IMR-90 (cell line): ENCODE measurements around the gene AHNAK2. TPM values are rescaled to one million over a fixed set of nuclear protein-coding genes. Genes with fewer than 3 reads are reported as not detected.

Experiments used
- ATAC-seq: fragments of 200-7000 bp; cut with Tn5 transposase; 2 replicates; pipeline ENCODE4 v1.9.1; 2020; ENCODE audit warnings: low read depth, mild to moderate bottlenecking, moderate library complexity
- BruUV-seq: library from RNA; stranded (reverse); fragments of 400-500 nt; replicated peaks from 2 replicates; lab custom pipeline; 2021; lab: Mats Ljungman, UMichigan
- CTCF ChIA-PET: fragments of 300-600 bp; formaldehyde crosslinking; extraction: SDS; loops from one replicate; lab custom pipeline; 2021; ENCODE audit warnings: antibody characterized with exemption; lab: Yijun Ruan, JAX
- POLR2A ChIA-PET: fragments of 300-600 bp; sonication (Branson Sonifier 250); formaldehyde crosslinking; loops from one replicate; lab custom pipeline; 2022; ENCODE audit warnings: antibody characterized with exemption; ENCODE audit not compliant: unreplicated experiment; lab: Charles Lee
- DNase-seq: peaks from one replicate; pipeline ENCODE4 v3.0.0; 2013
- H2AFZ ChIP-seq: replicated peaks from 2 replicates; pipeline ENCODE3; 2013; ENCODE audit warnings: low read length, mild to moderate bottlenecking; ENCODE audit not compliant: poor library complexity
- H2AK5ac ChIP-seq: 2 replicates; pipeline ENCODE4 v1.6.1; 2013; ENCODE audit warnings: low read depth, low read length, inconsistent platforms
- H2AK9ac ChIP-seq: replicated peaks from 2 replicates; pipeline ENCODE3; 2013; ENCODE audit warnings: mild to moderate bottlenecking, low read depth, low read length, moderate library complexity; ENCODE audit not compliant: poor library complexity
- H2BK120ac ChIP-seq: 2 replicates; pipeline ENCODE4 v1.6.1; 2013; ENCODE audit warnings: low read depth, low read length, inconsistent platforms
- H2BK15ac ChIP-seq: 3 replicates; pipeline ENCODE4 v1.6.1; 2013; ENCODE audit warnings: low read depth, low read length, inconsistent platforms
- H2BK20ac ChIP-seq: 2 replicates; pipeline ENCODE4 v1.6.1; 2013; ENCODE audit warnings: low read depth, mild to moderate bottlenecking, inconsistent platforms, low read length, moderate library complexity
- H2BK5ac ChIP-seq: 2 replicates; pipeline ENCODE4 v1.6.1; 2013; ENCODE audit warnings: mild to moderate bottlenecking, low read depth, low read length, inconsistent platforms; ENCODE audit not compliant: poor library complexity, severe bottlenecking
- H3K14ac ChIP-seq: replicated peaks from 2 replicates; pipeline ENCODE4 v1.6.1; 2013; ENCODE audit warnings: low read depth, low read length, inconsistent platforms
- H3K18ac ChIP-seq: 2 replicates; pipeline ENCODE4 v1.6.1; 2013; ENCODE audit warnings: low read depth, low read length, control low read depth
- H3K23ac ChIP-seq: 2 replicates; pipeline ENCODE4 v1.6.1; 2013; ENCODE audit warnings: low read depth, low read length, inconsistent platforms
- H3K27ac ChIP-seq: 2 replicates; pipeline ENCODE4 v1.5.1; 2013; ENCODE audit warnings: mild to moderate bottlenecking, control low read depth, low read length; ENCODE audit not compliant: insufficient read depth
- H3K27me3 ChIP-seq: 2 replicates; pipeline ENCODE4 v1.6.1; 2013; ENCODE audit warnings: low read length; ENCODE audit not compliant: control insufficient read depth, insufficient read depth
- H3K36me3 ChIP-seq: 2 replicates; pipeline ENCODE4 v1.6.1; 2013; ENCODE audit warnings: low read length, mixed read lengths; ENCODE audit not compliant: control insufficient read depth, insufficient read depth
- H3K4ac ChIP-seq: 2 replicates; pipeline ENCODE4 v1.6.1; 2013; ENCODE audit warnings: low read depth, low read length, inconsistent platforms
- H3K4me1 ChIP-seq: 2 replicates; pipeline ENCODE4 v1.6.1; 2013; ENCODE audit warnings: low read length, mixed read lengths; ENCODE audit not compliant: control insufficient read depth, insufficient read depth
- H3K4me2 ChIP-seq: 2 replicates; pipeline ENCODE4 v1.6.1; 2013; ENCODE audit warnings: low read depth, mild to moderate bottlenecking, control low read depth, low read length, moderate library complexity
- H3K4me3 ChIP-seq: 2 replicates; pipeline ENCODE4 v1.5.1; 2013; ENCODE audit warnings: low read depth, mild to moderate bottlenecking, control low read depth, low read length, moderate library complexity; ENCODE audit not compliant: insufficient read depth
- H3K56ac ChIP-seq: 2 replicates; pipeline ENCODE4 v1.6.1; 2013; ENCODE audit warnings: low read length, inconsistent platforms; ENCODE audit not compliant: insufficient read depth; ENCODE audit errors: extremely low read depth
- H3K79me1 ChIP-seq, 2 experiments: 2 replicates each; pipeline ENCODE4 v1.6.1; 2013; ENCODE audit warnings: low read length in 2 of 2, inconsistent platforms in 1 of 2, low read depth in 1 of 2
- H3K9ac ChIP-seq: 2 replicates; pipeline ENCODE4 v1.6.1; 2013; ENCODE audit warnings: low read depth, low read length, control low read depth
- H3K9me1 ChIP-seq: 2 replicates; pipeline ENCODE4 v1.6.1; 2013; ENCODE audit warnings: low read length, inconsistent platforms; ENCODE audit not compliant: insufficient read depth
- H3K9me3 ChIP-seq: 2 replicates; pipeline ENCODE4 v1.6.1; 2013; ENCODE audit warnings: low read length; ENCODE audit not compliant: control insufficient read depth, insufficient read depth
- H4K20me1 ChIP-seq: 2 replicates; pipeline ENCODE4 v1.6.1; 2013; ENCODE audit warnings: low read length, inconsistent platforms; ENCODE audit not compliant: insufficient read depth
- H4K5ac ChIP-seq: 2 replicates; pipeline ENCODE4 v1.6.1; 2013; ENCODE audit warnings: mild to moderate bottlenecking, low read depth, low read length, control low read depth
- H4K8ac ChIP-seq, 2 experiments: 2 replicates each; pipeline ENCODE4 v1.6.1; 2013; ENCODE audit warnings: low read depth in 2 of 2, low read length in 2 of 2, control low read depth in 1 of 2, inconsistent platforms in 1 of 2
- H4K91ac ChIP-seq: 2 replicates; pipeline ENCODE4 v1.6.1; 2013; ENCODE audit warnings: low read depth, low read length, inconsistent platforms; ENCODE audit not compliant: insufficient read depth
- BHLHE40 ChIP-seq: fragments of 150-350 bp; IDR thresholded peaks from 2 replicates; pipeline ENCODE4 v1.6.1; 2016; ENCODE audit warnings: mild to moderate bottlenecking, low read depth, low read length
- CEBPB ChIP-seq: IDR thresholded peaks from 2 replicates; pipeline ENCODE4 v1.6.1; 2012; ENCODE audit warnings: low read depth, low read length, improper control_type of control experiment
- CHD1 ChIP-seq: IDR thresholded peaks from 2 replicates; pipeline ENCODE4 v1.6.1; 2012; ENCODE audit warnings: low read depth, low read length, improper control_type of control experiment
- CTCF ChIP-seq: conservative IDR thresholded peaks from 2 replicates; pipeline ENCODE4 v1.5.1; 2012; ENCODE audit warnings: mild to moderate bottlenecking, low read depth, low read length, improper control_type of control experiment
- ELK1 ChIP-seq: fragments of 150-350 bp; IDR thresholded peaks from 2 replicates; pipeline ENCODE4 v1.6.1; 2016; ENCODE audit warnings: low read depth, mild to moderate bottlenecking, low read length, moderate library complexity, borderline replicate concordance
- FOS ChIP-seq: fragments of 150-350 bp; IDR thresholded peaks from 2 replicates; pipeline ENCODE4 v1.6.1; 2016; ENCODE audit warnings: low read depth, low read length
- MAFK ChIP-seq: IDR thresholded peaks from 2 replicates; pipeline ENCODE4 v1.6.1; 2012; ENCODE audit warnings: low read depth, low read length, improper control_type of control experiment
- MAZ ChIP-seq: IDR thresholded peaks from 2 replicates; pipeline ENCODE4 v1.6.1; 2012; ENCODE audit warnings: low read depth, mild to moderate bottlenecking, low read length, improper control_type of control experiment, moderate library complexity, borderline replicate concordance
- MXI1 ChIP-seq: IDR thresholded peaks from 2 replicates; pipeline ENCODE4 v1.6.1; 2012; ENCODE audit warnings: low read depth, mild to moderate bottlenecking, low read length, moderate library complexity, borderline replicate concordance
- NFE2L2 ChIP-seq: fragments of 150-350 bp; IDR thresholded peaks from 2 replicates; pipeline ENCODE4 v1.6.1; 2016; ENCODE audit warnings: low read depth, mild to moderate bottlenecking, low read length
- RFX5 ChIP-seq: IDR thresholded peaks from 2 replicates; pipeline ENCODE4 v1.8.0; 2012; ENCODE audit warnings: low read depth, mild to moderate bottlenecking, low read length, moderate library complexity
- SMC3 ChIP-seq: fragments of 150-350 bp; IDR thresholded peaks from 2 replicates; pipeline ENCODE4 v1.6.1; 2016; ENCODE audit warnings: low read depth, mild to moderate bottlenecking, antibody characterized with exemption, low read length, moderate library complexity
- USF2 ChIP-seq: fragments of 150-350 bp; IDR thresholded peaks from 2 replicates; pipeline ENCODE4 v1.6.1; 2017; ENCODE audit warnings: mild to moderate bottlenecking, antibody characterized with exemption, low read length, low read depth
- WGBS, 2 experiments: methylation state at CpG; one replicate each; pipeline versions ENCODE4 v1.1.5 to v1.1.7; 2013; ENCODE audit warnings: missing lambda C conversion rate in 2 of 2; ENCODE audit not compliant: insufficient read length in 1 of 2; ENCODE audit errors: extremely low coverage in 2 of 2; 5-methylcytosine and 5-hydroxymethylcytosine counted together
- dilution Hi-C: fragments of 300-500 bp; cut with HindIII; formaldehyde crosslinking; loops from one replicate; pipeline ENCODE4 v1.14.3; 2018; ENCODE audit warnings: low sequenced_read_pairs; ENCODE audit not compliant: unreplicated experiment
- in situ Hi-C: fragments of 300-500 bp; cut with MboI; formaldehyde crosslinking; loops from 3 replicates; pipeline ENCODE4 v1.14.3; 2019; ENCODE audit warnings: low sequenced_read_pairs, inconsistent platforms, mixed read lengths
- intact Hi-C: fragments of 100-400 bp; cut with micrococcal nuclease; formaldehyde crosslinking; loops from 2 replicates; pipeline ENCODE4 v1.10.0; 2022
- polyA plus RNA-seq, 3 experiments: library from polyadenylated mRNA; depleted of rRNA; stranded (reverse); fragments of >200 nt; gene quantifications; 2 replicates each; pipeline ENCODE4 v1.2.3, GENCODE V29; 2012; ENCODE audit warnings: low replicate concordance in 1 of 3
- total RNA-seq: library from RNA; depleted of rRNA; stranded (reverse); fragments of >200 nt; gene quantifications from 2 replicates; pipeline ENCODE4 v1.2.3, GENCODE V29; 2012

The AHNAK2 gene
- total and polyA plus RNA-seq, 2 of the 4 experiments (the other 2 are of a cell fraction) = 2.6 to 7.9 TPM

DNA sequence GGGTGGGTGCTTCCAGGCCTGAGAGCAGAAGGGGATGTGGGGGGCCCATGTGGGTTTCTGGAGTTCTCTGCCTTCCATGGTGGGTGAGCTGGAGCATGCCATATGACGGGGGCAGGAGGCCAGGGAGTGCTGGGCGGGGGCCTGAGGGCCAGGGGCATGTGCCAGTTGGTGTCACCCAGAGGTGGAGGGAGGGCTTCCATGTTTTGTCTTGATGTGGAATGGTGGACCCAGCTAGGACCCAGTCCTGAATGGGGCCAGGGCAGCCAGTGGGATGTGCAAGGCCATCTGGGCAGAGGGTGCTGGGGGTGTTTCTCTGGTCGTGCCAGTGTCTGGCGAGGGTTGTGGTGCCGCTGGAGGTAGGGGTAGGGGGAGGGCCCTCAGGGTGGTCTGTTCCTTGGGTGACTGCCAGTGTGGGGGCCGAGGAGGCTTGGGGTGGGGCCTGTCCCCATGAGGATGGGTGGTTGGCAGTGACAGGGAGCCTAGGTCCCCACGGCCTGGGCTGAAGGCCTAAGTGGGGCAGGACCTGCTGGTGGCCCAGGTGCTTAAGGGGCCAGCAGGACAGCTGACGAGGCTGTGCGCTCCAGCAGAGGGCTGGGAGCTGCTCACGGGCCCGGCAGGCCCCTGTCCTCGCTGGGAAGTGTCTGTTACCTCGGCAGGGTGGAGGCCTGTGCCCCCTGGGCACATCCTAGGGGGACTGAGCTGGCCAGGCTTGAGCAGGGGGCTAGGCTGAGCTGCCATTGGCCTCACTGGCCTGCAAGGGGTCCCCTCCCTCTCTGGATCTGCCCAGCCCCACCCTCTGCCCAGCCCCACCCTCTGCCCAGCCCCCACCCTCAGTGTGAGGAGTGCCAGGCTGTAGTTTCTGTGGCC, 86.3 kb downstream of the AHNAK2 start:
- Histone ChIP-seq H4K91ac (no peak overlapping the region), H3K9ac (no peak overlapping the region)
- WGBS, 2 experiments = 90% methylated on average over 2 of the region's 13 CpGs; no CpG with 5 or more reads in 1 of the 2 experiments

More for the DNA sequence above, 86.3 kb downstream of the AHNAK2 start:
- H4K20me1 ChIP-seq = no peaks in the 10 kb centered on the region; the same call in none of the 2 replicates
- no peak overlapping the region for H3K4ac ChIP-seq
- no peak overlapping the region for H2BK120ac ChIP-seq
- dilution Hi-C loops = no loop called here
- H2AFZ ChIP-seq = no peak overlapping the region
- no peak overlapping the region for H3K4me3 ChIP-seq
- no peak overlapping the region for H2BK20ac ChIP-seq
- no peaks in the 10 kb centered on the region for H3K79me1 ChIP-seq
- ATAC-seq = no peak
- no peaks in the 10 kb centered on the region for H3K27me3 ChIP-seq
- H4K5ac ChIP-seq = no peak overlapping the region
- H3K14ac ChIP-seq = no peak overlapping the region
- 0 out of 2 replicates have a peak, but pooled peaks cover 2% of the 10 kb centered on the region for H3K9me1 ChIP-seq
- no TSS peak for BruUV-seq
- no peaks in the 10 kb centered on the region for H3K4me1 ChIP-seq
- H2BK15ac ChIP-seq = no peak overlapping the region
- no peak for DNase-seq
- no peaks in the 10 kb centered on the region for H3K9me3 ChIP-seq
- in situ Hi-C loops = no loop called here
- TF ChIP-seq CHD1 = no peak
- TF ChIP-seq SMC3 = no peak
- TF ChIP-seq MXI1 = no peak
- no peak for TF ChIP-seq USF2
- TF ChIP-seq RFX5 = no peak
- TF ChIP-seq MAZ = no peak
- TF ChIP-seq BHLHE40 = no peak
- TF ChIP-seq MAFK = no peak
- TF ChIP-seq NFE2L2 = no peak
- TF ChIP-seq CEBPB = no peak
- no peak for TF ChIP-seq ELK1
- no peak for TF ChIP-seq CTCF
- no peak for TF ChIP-seq FOS
- ChIA-PET CTCF (no interaction called here), POLR2A (no interaction called here)
- no peak overlapping the region for H3K56ac ChIP-seq
- H3K27ac ChIP-seq = no peak overlapping the region
- H3K36me3 ChIP-seq = peaks cover 29% of the 10 kb centered on the region
- no peak overlapping the region for H2AK9ac ChIP-seq
- H3K4me2 ChIP-seq = no peak overlapping the region
- no peak overlapping the region for H2BK5ac ChIP-seq
- intact Hi-C loops = no loop called here
- H3K18ac ChIP-seq = no peak overlapping the region
- H4K8ac ChIP-seq = no peak overlapping the region
- H2AK5ac ChIP-seq = no peak overlapping the region
- H3K23ac ChIP-seq = no peak overlapping the region
